Endothelial cell of umbilical vein (primary cell): ENCODE data around the gene CNOT10. TPM values are rescaled to one million over a fixed set of nuclear protein-coding genes. Genes with fewer than 3 reads are reported as not detected.

ENCODE experiments used
- BruUV-seq: library from RNA; stranded (reverse); fragments of 400-500 nt; replicated peaks from 2 replicates; lab custom pipeline; 2021; lab: Mats Ljungman, UMichigan
- CTCF ChIA-PET: fragments of 300-600, 350-600 bp; sonication (Branson Sonifier 250); formaldehyde crosslinking; loops from one replicate; lab custom pipeline; 2021; ENCODE audit warnings: antibody characterized with exemption, inconsistent platforms; lab: Charles Lee
- POLR2A ChIA-PET: fragments of 300-600, 350-600 bp; sonication (Branson Sonifier 250); formaldehyde crosslinking; loops from one replicate; lab custom pipeline; 2021; ENCODE audit warnings: antibody characterized with exemption, inconsistent platforms; lab: Charles Lee
- DNase-seq: peaks from one replicate; pipeline ENCODE4 v3.0.0-alpha.2; 2011; ENCODE audit warnings: low read depth, low spot score
- FAIRE-seq: peaks from 2 replicates; lab custom pipeline; 2011; peaks lifted over from hg19 to GRCh38; lab: Jason Lieb, UNC
- H2AFZ ChIP-seq: 2 replicates; pipeline ENCODE4 v1.6.0; 2012; ENCODE audit warnings: low read depth, low read length, control low read depth, inconsistent platforms
- H3K27ac ChIP-seq: 2 replicates; pipeline ENCODE4 v1.5.1; 2011; ENCODE audit warnings: low read depth, mild to moderate bottlenecking, control low read depth, low read length, moderate library complexity; ENCODE audit not compliant: insufficient read depth
- H3K27me3 ChIP-seq, 2 experiments: 2 replicates each; pipeline versions ENCODE4 v1.6.0 to v1.6.1; 2011; ENCODE audit warnings: low read length in 2 of 2, mixed read lengths in 1 of 2; ENCODE audit not compliant: control insufficient read depth in 2 of 2, insufficient read depth in 2 of 2
- H3K36me3 ChIP-seq, 2 experiments: 2 replicates in 1 of 2; 3 replicates in 1 of 2; pipeline ENCODE4 v1.5.1; 2011; ENCODE audit warnings: low read length in 2 of 2, mild to moderate bottlenecking in 1 of 2, moderate library complexity in 1 of 2; ENCODE audit not compliant: control insufficient read depth in 2 of 2, insufficient read depth in 2 of 2; ENCODE audit errors: extremely low read depth in 1 of 2
- H3K4me1 ChIP-seq: 3 replicates; pipeline ENCODE4 v1.5.1; 2011; ENCODE audit warnings: mild to moderate bottlenecking, low read length; ENCODE audit not compliant: control insufficient read depth, insufficient read depth; ENCODE audit errors: extremely low read depth
- H3K4me2 ChIP-seq: 2 replicates; pipeline ENCODE4 v1.6.1; 2011; ENCODE audit warnings: low read length, control low read depth, mixed read lengths; ENCODE audit not compliant: insufficient read depth
- H3K4me3 ChIP-seq, 3 experiments: fragments of 200-600 bp in 1 of 3; sonication (generic), shearing (Covaris generic) in 1 of 3; replicated peaks in 1 of 3; 2 replicates each; pipeline ENCODE4 v1.5.1; 2011 to 2016; ENCODE audit warnings: control low read depth in 3 of 3, low read length in 3 of 3, mild to moderate bottlenecking in 2 of 3, inconsistent platforms in 1 of 3, low read depth in 1 of 3, moderate library complexity in 1 of 3; ENCODE audit not compliant: insufficient read depth in 1 of 3
- H3K79me2 ChIP-seq: 2 replicates; pipeline ENCODE4 v1.6.0; 2012; ENCODE audit warnings: low read length, inconsistent platforms; ENCODE audit not compliant: control insufficient read depth, insufficient read depth
- H3K9ac ChIP-seq: replicated peaks from 2 replicates; pipeline ENCODE3; 2011; ENCODE audit warnings: low read length, control low read depth; ENCODE audit not compliant: insufficient read depth; ENCODE audit errors: extremely low read depth
- H3K9me1 ChIP-seq: replicated peaks from 3 replicates; pipeline ENCODE4 v1.6.0; 2011; ENCODE audit warnings: mild to moderate bottlenecking, low read length; ENCODE audit not compliant: control insufficient read depth, insufficient read depth; ENCODE audit errors: extremely low read depth
- H3K9me3 ChIP-seq: replicated peaks from 2 replicates; pipeline ENCODE4 v1.5.1; 2012; ENCODE audit warnings: low read length, inconsistent platforms; ENCODE audit not compliant: control insufficient read depth, insufficient read depth
- H4K20me1 ChIP-seq: replicated peaks from 2 replicates; pipeline ENCODE3; 2011; ENCODE audit warnings: mild to moderate bottlenecking, low read length; ENCODE audit not compliant: control insufficient read depth, insufficient read depth; ENCODE audit errors: extremely low read depth
- EZH2 ChIP-seq: IDR thresholded peaks from 2 replicates; pipeline ENCODE4 v1.6.1; 2012; ENCODE audit warnings: borderline replicate concordance, low read depth, mild to moderate bottlenecking, moderate library complexity, low read length, inconsistent platforms; ENCODE audit not compliant: severe bottlenecking
- FOS ChIP-seq: IDR thresholded peaks from 2 replicates; pipeline ENCODE4 v1.6.1; 2011; ENCODE audit warnings: mild to moderate bottlenecking, low read length, moderate library complexity, borderline replicate concordance; ENCODE audit not compliant: insufficient read depth
- GATA2 ChIP-seq: IDR thresholded peaks from 2 replicates; pipeline ENCODE4 v1.7.0; 2011; ENCODE audit warnings: low read depth, mild to moderate bottlenecking, moderate library complexity, mixed read lengths, low read length; ENCODE audit not compliant: insufficient read length, insufficient read depth
- JUN ChIP-seq: IDR thresholded peaks from 2 replicates; pipeline ENCODE4 v1.6.1; 2011; ENCODE audit warnings: borderline replicate concordance, low read depth; ENCODE audit not compliant: insufficient read length, insufficient read depth
- MYC ChIP-seq: IDR thresholded peaks from one replicate; pipeline ENCODE4 v1.6.1; 2011; ENCODE audit warnings: mild to moderate bottlenecking, low read depth, low read length
- POLR2A ChIP-seq: IDR thresholded peaks from 2 replicates; pipeline ENCODE4 v1.6.1; 2012; ENCODE audit warnings: low read depth, mild to moderate bottlenecking, control low read depth, low read length
- POLR2AphosphoS5 ChIP-seq: IDR thresholded peaks from 2 replicates; pipeline ENCODE4 v1.6.1; 2012; ENCODE audit warnings: low read depth, mild to moderate bottlenecking, control low read depth, low read length, moderate library complexity; ENCODE audit not compliant: insufficient read depth
- dilution Hi-C: fragments of 300-500 bp; cut with MboI; formaldehyde crosslinking; loops from one replicate; pipeline ENCODE4 v1.15.0; 2019; ENCODE audit warnings: low sequenced_read_pairs; ENCODE audit not compliant: extremely low pct_ligation_motif_present
- intact Hi-C: fragments of 100-400 bp; cut with micrococcal nuclease; formaldehyde crosslinking; loops from one replicate; pipeline ENCODE4 v1.10.0; 2022
- polyA plus RNA-seq, 4 experiments: library from polyadenylated mRNA; depleted of rRNA in 3 of 4; stranded (reverse) in 3 of 4; unstranded in 1 of 4; fragments of >200 nt; gene quantifications; 2 replicates each; pipeline versions ENCODE4 v1.2.1 to v1.2.3, GENCODE V29; 2011 to 2012; ENCODE audit warnings: missing spikeins in 1 of 4
- total RNA-seq: library from RNA; stranded (reverse); gene quantifications from 2 replicates; pipeline ENCODE4 v1.2.3, GENCODE V29; 2021
- TF ChIP-seq, protein P1 (sequence below), 2 donors: IDR thresholded peaks; 1 replicate in 1 of 2; 2 replicates in 1 of 2; pipeline ENCODE4 v1.5.1; 2011; ENCODE audit warnings: low read length in 2 of 2, mild to moderate bottlenecking in 2 of 2, moderate library complexity in 2 of 2, control low read depth in 1 of 2, inconsistent platforms in 1 of 2, low read depth in 1 of 2; ENCODE audit not compliant: insufficient read depth in 1 of 2; ENCODE audit errors: extremely low read depth in 1 of 2
- TF ChIP-seq, protein P2 (sequence below): IDR thresholded peaks from 2 replicates; pipeline ENCODE4 v1.6.1; 2011; ENCODE audit not compliant: insufficient read depth, insufficient read length

The CNOT10 gene
- total and polyA plus RNA-seq, 2 donors (not counting 3 experiments of a cell fraction or from before 2014, with no cell fraction given) = 23.6 to 28.6 TPM

DNA sequence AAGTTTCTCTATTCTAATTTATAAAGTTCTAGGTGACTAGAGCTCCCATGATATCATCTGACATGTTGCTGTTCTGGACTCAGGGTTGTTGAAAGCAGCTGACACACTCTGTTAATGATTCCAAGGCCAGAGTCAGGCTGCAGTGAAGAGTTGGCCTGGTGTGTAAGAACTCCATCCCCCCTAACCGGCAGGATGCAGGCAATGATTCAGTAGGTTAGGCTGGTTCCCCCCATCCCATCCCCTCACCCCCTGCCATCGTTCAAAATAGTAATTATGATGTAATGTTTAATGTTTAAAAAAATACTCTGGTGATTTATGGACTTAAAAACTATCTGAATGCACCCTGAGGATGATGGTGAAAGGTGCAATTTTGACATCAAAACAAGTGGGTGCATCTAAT is 128.2 kb downstream of the CNOT10 start:
- Histone ChIP-seq H2AFZ (no peak overlapping the region), H4K20me1 (no peaks in the 10 kb centered on the region), H3K4me3 (no peak overlapping the region), H3K4me2 (no peak overlapping the region), H3K9me1 (no peaks in the 10 kb centered on the region), H3K79me2 (no peaks in the 10 kb centered on the region), H3K4me1 (peaks cover 6% of the 10 kb centered on the region), H3K36me3 (no peaks in the 10 kb centered on the region), H3K9ac (no peak overlapping the region), H3K9me3 (no peaks in the 10 kb centered on the region), H3K27ac (no peak overlapping the region), H3K27me3 (peaks cover 28 to 41% of the 10 kb centered on the region in 2 experiments)
- intact Hi-C loops (no loop called here), dilution Hi-C loops (no loop called here)
- no TSS peak for BruUV-seq
- TF ChIP-seq GATA2 (no peak), POLR2A (no peak), EZH2 (no peak), MYC (no peak), POLR2AphosphoS5 (no peak), JUN (no peak), FOS (no peak)
- TF ChIP-seq, protein P1, sequence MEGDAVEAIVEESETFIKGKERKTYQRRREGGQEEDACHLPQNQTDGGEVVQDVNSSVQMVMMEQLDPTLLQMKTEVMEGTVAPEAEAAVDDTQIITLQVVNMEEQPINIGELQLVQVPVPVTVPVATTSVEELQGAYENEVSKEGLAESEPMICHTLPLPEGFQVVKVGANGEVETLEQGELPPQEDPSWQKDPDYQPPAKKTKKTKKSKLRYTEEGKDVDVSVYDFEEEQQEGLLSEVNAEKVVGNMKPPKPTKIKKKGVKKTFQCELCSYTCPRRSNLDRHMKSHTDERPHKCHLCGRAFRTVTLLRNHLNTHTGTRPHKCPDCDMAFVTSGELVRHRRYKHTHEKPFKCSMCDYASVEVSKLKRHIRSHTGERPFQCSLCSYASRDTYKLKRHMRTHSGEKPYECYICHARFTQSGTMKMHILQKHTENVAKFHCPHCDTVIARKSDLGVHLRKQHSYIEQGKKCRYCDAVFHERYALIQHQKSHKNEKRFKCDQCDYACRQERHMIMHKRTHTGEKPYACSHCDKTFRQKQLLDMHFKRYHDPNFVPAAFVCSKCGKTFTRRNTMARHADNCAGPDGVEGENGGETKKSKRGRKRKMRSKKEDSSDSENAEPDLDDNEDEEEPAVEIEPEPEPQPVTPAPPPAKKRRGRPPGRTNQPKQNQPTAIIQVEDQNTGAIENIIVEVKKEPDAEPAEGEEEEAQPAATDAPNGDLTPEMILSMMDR (IDR thresholded peaks at IDR 0.05; ENCODE audit: extremely low read depth in 1 of 2, insufficient read depth in 1 of 2, low read depth in 1 of 2, low read length in 2 of 2) = no peak
- TF ChIP-seq, protein P2, sequence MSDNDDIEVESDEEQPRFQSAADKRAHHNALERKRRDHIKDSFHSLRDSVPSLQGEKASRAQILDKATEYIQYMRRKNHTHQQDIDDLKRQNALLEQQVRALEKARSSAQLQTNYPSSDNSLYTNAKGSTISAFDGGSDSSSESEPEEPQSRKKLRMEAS = no peak
- DNase-seq = no peak
- CTCF ChIA-PET = interaction anchor here (2.4 kb wide), 1 partner anchor 32 kb away, joined by 8 read pairs; no protein-coding TSS in a partner anchor
- POLR2A ChIA-PET = no interaction called here
- no peak for FAIRE-seq
